Measurements from ENCODE around the gene MARK3. TPM values are rescaled to one million over a fixed set of nuclear protein-coding genes. Genes with fewer than 3 reads are reported as not detected.

Gene MARK3
- total RNA-seq, 1 experiment from 2014 or later = 81.9 TPM

DNA sequence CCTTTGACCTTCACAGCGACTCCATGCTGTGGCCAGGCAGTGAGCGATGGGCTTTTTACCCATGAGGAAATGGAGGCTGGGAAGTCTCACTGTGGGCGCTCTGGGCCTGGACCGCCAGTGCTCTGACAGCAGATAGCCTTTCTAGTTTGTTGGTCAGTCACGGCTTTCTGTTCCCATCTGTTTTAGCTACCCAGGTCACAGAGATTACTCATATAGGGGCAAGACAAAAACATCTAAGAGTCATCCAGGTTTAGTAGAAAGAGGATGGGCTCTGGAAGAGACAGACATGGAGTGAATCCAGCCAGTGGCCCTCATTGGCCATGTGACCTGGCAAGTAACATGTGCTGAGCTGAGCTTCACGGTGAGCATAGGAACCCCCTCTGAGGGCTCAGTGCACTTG, 68.6 kb downstream of the MARK3 start:
- no peak overlapping the region for H2AFZ ChIP-seq (ENCODE audit: low read length)
- no peak overlapping the region for H3K27ac ChIP-seq (ENCODE audit: insufficient read length, low read depth, low read length)
- no peak overlapping the region for H3K4me3 Mint-ChIP-seq
- no peak overlapping the region for H3K4ac ChIP-seq (ENCODE audit: low read depth, low read length)
- no peaks in the 10 kb centered on the region for H3K27me3 Mint-ChIP-seq (ENCODE audit: low read depth)
- H4K20me1 ChIP-seq (ENCODE audit: control insufficient read depth, insufficient read depth, insufficient read length) = no peaks in the 10 kb centered on the region
- no peaks in the 10 kb centered on the region for H3K23me2 ChIP-seq (ENCODE audit: insufficient read length, low read depth, low read length, poor library complexity, severe bottlenecking)
- no peaks in the 10 kb centered on the region for H3K4me1 Mint-ChIP-seq
- H3T11ph ChIP-seq (ENCODE audit: low read length) = no peak overlapping the region
- no peak overlapping the region for H2AK5ac ChIP-seq (ENCODE audit: insufficient read length, low read length)
- no peak overlapping the region for H3K14ac ChIP-seq (ENCODE audit: insufficient read depth, low read length)
- no peaks in the 10 kb centered on the region for H3K4me1 ChIP-seq (ENCODE audit: insufficient read depth, low read length)
- no peak overlapping the region for H2BK120ac ChIP-seq (ENCODE audit: low read depth, low read length, poor library complexity, severe bottlenecking)
- H3K27me3 ChIP-seq (ENCODE audit: insufficient read depth, low read length) = no peaks in the 10 kb centered on the region
- no peak overlapping the region for H2BK15ac ChIP-seq (ENCODE audit: low read depth, low read length)
- H3K79me2 ChIP-seq (ENCODE audit: insufficient read depth, low read length) = no peaks in the 10 kb centered on the region; the same call in 1 of the 2 replicates
- no peak overlapping the region for H3K9ac ChIP-seq (ENCODE audit: extremely low read depth, insufficient read length, low read length)
- H3K27ac Mint-ChIP-seq = peak overlapping the region; percentile 21 to 60 (median 39); a peak in 1 of 7 replicates
- no CpG with 5 or more reads among the region's 6 CpGs for WGBS (ENCODE audit: extremely low coverage, insufficient read length, low lambda C conversion rate)
- no peak overlapping the region for H3K18ac ChIP-seq (ENCODE audit: insufficient read length, low read depth, low read length)
- no peak overlapping the region for H4K5ac ChIP-seq (ENCODE audit: insufficient read length, low read depth, low read length)
- no peak overlapping the region for H3K4me2 ChIP-seq (ENCODE audit: insufficient read depth, insufficient read length, low read length)
- H4K8ac ChIP-seq (replicated peaks; ENCODE audit: insufficient read length, low read depth, low read length) = no peak overlapping the region
- no peak overlapping the region for H2BK12ac ChIP-seq (ENCODE audit: insufficient read length, low read depth, low read length)
- H4K91ac ChIP-seq (ENCODE audit: insufficient read length, low read depth, low read length) = no peak overlapping the region
- no peaks in the 10 kb centered on the region for H3K79me1 ChIP-seq (ENCODE audit: insufficient read depth, low read depth, low read length, poor library complexity, severe bottlenecking)
- DNase-seq = no peak
- H2BK5ac ChIP-seq (ENCODE audit: insufficient read length, low read length) = no peak overlapping the region
- TF ChIP-seq, protein P1, sequence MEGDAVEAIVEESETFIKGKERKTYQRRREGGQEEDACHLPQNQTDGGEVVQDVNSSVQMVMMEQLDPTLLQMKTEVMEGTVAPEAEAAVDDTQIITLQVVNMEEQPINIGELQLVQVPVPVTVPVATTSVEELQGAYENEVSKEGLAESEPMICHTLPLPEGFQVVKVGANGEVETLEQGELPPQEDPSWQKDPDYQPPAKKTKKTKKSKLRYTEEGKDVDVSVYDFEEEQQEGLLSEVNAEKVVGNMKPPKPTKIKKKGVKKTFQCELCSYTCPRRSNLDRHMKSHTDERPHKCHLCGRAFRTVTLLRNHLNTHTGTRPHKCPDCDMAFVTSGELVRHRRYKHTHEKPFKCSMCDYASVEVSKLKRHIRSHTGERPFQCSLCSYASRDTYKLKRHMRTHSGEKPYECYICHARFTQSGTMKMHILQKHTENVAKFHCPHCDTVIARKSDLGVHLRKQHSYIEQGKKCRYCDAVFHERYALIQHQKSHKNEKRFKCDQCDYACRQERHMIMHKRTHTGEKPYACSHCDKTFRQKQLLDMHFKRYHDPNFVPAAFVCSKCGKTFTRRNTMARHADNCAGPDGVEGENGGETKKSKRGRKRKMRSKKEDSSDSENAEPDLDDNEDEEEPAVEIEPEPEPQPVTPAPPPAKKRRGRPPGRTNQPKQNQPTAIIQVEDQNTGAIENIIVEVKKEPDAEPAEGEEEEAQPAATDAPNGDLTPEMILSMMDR (conservative IDR thresholded peaks at IDR 0.05) = no peak
- H3K9me3 Mint-ChIP-seq = no peaks in the 10 kb centered on the region
- no peak overlapping the region for H2BK20ac ChIP-seq (ENCODE audit: low read depth, low read length, poor library complexity, severe bottlenecking)
- H3K9me3 ChIP-seq (ENCODE audit: control insufficient read depth, low read depth, low read length) = no peaks in the 10 kb centered on the region
- H3K56ac ChIP-seq (ENCODE audit: insufficient read length, low read depth, low read length) = no peak overlapping the region
- H3K36me3 Mint-ChIP-seq (ENCODE audit: insufficient read depth in 1 of 3, low read depth in 3 of 3) = peaks cover 0 to 22% (median 11%) of the 10 kb centered on the region in 3 experiments; a peak in 6 of 7 replicates
- no peak overlapping the region for H3K23ac ChIP-seq (ENCODE audit: insufficient read length, low read depth, low read length)

All from H9 (cell line).